ENCODE data around the gene C11orf91.

- TF ChIP-seq YY1 (IDR thresholded peaks at IDR 0.05; ENCODE audit: low read depth) = no peak
- TF ChIP-seq MAX (IDR thresholded peaks at IDR 0.05) = no peak
These were observed 44.6 kb downstream of the C11orf91 start for GRCh38 chr11:33655842-33656600.

Measured in Ishikawa (cell line).